Measurements from ENCODE around the gene ANKRD27.
"Not testable (repeated sequence)": the region's sequence is repeated elsewhere in the genome, so short reads cannot be mapped to it uniquely, and the experiment has no call there.

The ANKRD27 gene

DNA sequence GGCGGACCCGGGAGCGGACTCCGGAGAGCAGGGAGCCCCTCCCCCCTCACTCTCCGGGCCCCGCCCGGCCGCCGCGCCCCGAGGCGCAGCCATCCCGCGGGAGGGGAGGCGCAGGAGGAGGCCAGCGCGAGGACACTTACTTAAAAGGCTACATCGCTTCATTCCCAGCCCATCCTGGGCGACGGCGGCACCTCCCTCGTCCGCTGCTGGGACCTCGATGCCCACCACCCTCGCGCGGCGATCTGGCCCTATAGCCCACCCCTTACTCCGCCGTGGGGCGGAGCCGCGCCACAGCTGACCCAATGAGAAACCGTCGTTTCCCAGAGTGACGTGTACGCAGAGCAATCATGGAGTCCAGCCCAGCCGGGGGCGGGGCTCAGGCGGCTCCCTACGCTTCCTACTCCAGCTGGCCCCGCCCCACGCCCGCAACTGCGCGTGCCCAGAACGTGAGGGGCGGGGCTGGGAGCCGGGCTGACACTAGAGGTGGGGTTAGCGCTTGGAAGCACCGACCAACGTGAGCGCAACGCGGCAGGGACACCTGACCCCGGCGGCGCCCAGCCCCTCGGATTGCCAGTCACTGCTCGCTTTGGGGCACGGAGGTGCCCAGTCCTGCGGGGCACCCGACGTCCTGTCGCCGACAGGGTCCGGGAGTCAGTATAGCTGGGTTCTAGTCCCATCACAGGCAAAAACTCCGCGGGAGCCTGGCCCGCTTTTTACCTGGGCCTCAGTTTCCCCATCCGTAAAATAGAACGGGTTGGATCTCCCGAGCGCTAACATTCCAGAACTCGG, at the start of gene ANKRD27:
Gene ANKRD27 (minus strand): TSS at position 250 of the 789 bp plus-strand sequence. CDS start 16,165 bp downstream, outside the sequence.
- DNase-seq: peak; percentile 99

DNA sequence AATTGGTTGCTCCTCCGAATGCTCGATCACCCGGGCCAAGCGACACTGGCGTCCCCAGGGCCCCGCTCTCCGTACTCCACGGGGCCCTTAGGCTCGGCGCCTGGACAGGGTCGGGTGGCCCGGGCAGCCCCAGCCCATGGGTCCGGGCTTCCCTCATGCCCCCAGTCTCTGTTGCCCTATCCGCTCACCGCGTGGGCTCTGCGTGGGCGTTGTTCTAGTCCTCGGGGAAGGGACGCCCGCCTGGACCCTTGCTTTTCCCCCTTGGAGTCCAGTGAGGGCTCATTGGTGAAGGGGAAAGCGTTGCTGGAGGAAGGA, 45.9 kb upstream of the ANKRD27 start:
- no peak for DNase-seq

DNA sequence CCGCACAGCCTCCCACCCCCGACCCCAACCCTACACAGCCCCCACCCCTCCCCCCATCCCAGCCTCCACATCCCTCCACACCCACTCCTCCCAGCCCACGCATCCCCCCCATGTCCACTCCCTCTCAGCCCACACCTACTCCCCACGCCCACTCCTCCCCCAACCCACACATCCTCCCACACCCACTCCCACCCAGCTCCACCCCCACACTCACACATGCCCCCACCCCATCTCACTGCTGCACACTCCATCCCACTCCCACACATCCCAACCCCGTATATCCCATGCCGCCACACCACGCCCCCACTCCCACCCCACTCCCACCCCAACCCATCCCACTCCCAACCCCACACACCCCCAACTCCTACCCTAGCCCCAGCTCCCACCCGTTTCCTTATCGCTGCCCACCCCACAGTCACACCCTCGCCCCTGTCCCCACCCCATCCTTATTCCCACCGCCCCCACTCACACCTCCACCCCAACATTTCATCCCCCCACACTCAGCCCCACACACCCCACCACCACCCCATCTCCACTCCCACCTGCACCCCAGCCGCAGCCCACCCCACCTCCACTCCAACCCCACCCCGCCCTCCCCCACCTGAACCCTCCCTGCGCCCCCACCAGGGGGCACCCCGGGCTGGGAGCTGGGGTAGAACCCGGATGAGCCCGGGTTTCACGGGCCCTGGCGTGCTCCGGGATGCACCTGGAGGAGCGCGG, 45.4 kb upstream of the ANKRD27 start:
- DNase-seq: no peak

DNA sequence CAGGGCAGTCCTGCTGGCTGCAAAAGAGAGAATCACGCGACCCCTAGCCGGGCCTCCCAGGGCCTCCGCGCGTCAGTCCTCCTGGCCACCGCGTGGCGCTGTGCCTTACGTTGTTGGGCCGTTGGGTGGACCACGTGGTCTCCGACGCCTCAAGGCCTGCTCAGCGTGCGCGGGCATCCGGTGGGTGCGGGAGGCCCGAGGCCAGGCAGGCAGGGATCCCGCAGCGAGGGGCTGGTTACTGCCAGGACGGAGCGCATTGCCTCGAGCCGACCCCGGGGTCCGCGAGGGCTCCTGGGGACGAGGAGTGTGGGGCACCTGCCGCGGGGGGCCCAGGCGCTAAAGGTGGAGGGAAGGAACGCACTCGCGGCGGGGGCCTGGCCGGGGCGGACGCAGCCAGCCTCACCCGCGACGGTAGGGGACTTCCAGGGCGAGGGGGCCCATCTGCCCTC, 44.7 kb upstream of the ANKRD27 start, which contains the start of gene TDRD12:
Gene TDRD12 (plus strand): TSS at position 157 of the 449 bp plus-strand sequence. CDS start 306 bp downstream, outside the sequence.
- no peak for DNase-seq

GRCh38 chr19:32718286-32718685, 43.3 kb upstream of the ANKRD27 start:
- DNase-seq: peak; percentile 28

- DNase-seq: no peak
Observed at GRCh38 chr19:32717496-32717895, 42.5 kb upstream of the ANKRD27 start.

GRCh38 chr19:32716203-32716602, 41.2 kb upstream of the ANKRD27 start:
- not testable (repeated sequence) for DNase-seq

DNA sequence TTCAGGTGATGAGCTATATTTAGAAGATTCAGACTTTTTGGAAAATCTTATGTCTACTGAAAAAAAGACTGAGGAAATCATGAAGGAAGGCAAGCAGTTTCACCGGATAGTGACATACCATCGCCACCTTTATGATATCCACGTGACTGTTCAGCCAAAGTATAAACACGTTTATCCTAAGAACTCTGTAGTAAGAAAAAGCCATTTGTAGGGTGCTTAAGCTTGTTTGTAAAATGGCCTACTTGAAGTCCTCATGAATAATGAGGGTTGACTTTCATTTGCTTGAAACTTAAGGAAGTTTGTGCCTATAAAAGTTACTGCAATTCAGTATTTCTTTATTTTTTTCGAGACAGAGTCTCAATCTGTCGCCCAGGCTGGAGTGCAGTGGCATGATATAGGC, 36.8 kb upstream of the ANKRD27 start:
- DNase-seq: no peak

GRCh38 chr19:32709032-32709431, 34.1 kb upstream of the ANKRD27 start:
- DNase-seq: peak; percentile 46

DNA sequence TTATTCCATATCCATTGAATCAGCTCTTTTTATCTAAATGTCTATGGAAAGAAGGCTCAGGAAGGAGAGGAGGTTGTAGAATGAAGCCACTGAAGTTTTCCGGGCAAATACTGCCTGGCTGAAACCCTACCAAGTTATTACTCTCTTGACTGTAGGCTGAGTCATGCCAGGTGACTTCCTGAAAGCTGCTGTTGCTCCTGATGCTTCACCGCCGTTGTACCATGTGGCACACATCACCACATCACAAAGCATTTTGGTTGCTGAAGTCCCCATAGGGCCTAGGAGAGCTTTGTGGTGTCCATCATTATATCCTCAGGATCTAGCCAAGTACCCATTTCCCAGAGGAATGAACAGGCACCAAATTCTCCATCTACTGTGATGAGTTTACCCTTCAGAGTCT, 33.5 kb upstream of the ANKRD27 start:
- DNase-seq: peak; percentile 61

DNA sequence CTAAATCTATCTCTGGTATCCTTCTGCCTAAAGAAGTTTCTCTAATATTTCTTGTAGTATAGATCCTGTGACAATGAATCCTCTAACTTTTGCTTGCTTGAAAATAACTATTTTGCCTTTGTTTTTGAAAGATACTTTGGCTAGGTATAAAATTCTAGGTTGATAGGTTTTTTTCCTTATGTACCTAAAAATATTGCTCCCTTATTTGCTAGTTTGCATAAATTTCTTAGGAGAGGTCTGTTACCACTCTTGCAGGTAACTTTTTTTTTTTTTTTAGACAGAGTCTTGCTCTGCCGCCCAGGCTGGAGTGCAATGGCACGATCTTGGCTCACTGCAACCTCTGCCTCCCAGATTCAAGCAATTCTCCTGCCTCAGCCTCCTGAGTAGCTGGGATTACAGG, 29.0 kb upstream of the ANKRD27 start:
- not testable (repeated sequence) for DNase-seq

DNA sequence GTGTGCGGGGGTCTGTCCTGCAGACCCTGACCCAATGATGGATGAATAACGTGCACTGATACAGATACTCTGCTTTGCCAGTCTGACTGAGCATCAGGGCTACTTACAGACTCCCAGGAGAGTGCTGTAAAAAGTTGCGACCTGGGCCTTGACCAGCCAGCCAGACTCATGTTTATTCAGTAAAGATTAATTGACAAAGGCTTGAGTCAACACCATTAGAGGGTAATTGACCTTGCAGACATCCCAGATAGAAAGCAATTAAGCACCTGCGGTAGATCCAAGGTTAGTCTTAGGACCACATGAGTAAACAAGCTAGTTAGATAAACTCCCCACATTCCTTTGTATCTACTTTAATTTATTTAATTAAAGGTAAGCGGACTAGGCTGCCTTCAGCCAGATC, 27.0 kb upstream of the ANKRD27 start:
- DNase-seq: no peak

DNA sequence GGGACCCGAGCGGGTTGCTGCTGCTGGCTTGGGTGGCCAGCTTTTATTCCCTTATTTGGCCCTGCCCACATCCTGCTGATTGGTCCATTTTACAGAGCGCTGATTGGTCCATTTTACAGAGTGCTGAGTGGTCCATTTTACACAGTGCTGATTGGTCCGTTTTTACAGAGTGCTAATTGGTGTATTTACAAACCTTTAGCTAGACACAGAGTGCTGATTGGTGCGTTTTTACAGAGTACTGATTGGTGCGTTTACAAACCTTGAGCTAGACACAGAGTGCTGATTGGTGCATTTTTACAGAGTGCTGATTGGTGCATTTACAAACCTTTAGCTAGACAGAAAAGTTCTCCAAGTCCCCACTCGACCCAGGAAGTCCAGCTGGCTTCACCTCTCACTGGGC, 25.1 kb upstream of the ANKRD27 start:
- not testable (repeated sequence) for DNase-seq

GRCh38 chr19:32696771-32697170, 21.8 kb upstream of the ANKRD27 start:
- not testable (repeated sequence) for DNase-seq

- DNase-seq: peak; percentile 72
Observed at GRCh38 chr19:32695506-32695905, 20.5 kb upstream of the ANKRD27 start.

GRCh38 chr19:32694851-32695250, 19.9 kb upstream of the ANKRD27 start:
- not testable (repeated sequence) for DNase-seq

GRCh38 chr19:32694316-32694715, 19.3 kb upstream of the ANKRD27 start:
- not testable (repeated sequence) for DNase-seq

GRCh38 chr19:32693151-32694108, 18.4 kb upstream of the ANKRD27 start:
- DNase-seq: peak; percentile 79

- peak; percentile 52 for DNase-seq
Observed at GRCh38 chr19:32692727-32693061, 17.7 kb upstream of the ANKRD27 start.

GRCh38 chr19:32691952-32692726, 17.2 kb upstream of the ANKRD27 start:
- peak; percentile 70 for DNase-seq

DNA sequence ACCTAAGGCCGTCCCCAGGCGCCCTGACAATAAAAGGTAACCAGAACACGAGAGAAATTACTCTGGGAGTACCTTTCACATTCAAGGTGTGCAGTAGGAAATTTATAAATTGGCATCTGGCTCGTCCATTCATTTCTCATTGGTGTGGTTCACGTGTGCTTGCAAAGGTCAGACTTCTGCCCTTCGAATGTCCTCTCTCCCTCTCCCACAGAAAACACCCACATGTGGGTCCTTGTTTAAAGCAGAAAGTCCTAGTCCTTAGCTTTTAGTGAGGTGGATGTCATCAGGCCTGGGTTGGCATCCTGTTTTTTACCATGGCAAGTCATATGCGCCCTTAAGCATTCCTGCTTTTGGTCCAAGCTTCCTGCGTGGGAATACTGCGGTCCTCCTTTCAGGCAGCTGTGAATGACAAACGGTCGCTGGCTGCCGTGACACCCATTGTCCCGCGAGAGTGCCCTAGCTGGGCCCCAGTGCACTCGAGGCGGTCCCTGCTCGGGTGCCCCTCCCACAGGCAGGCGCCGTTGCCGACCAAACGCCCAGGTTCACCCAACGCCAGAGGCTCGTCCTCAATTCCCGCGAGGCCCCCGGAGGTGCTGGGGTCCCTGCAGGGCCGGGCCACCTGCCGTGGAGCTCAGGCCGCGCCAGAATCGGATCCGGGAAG, 16.4 kb upstream of the ANKRD27 start, which contains the start of gene NUDT19:
Gene NUDT19 (plus strand): TSS at position 531 of the 661 bp plus-strand sequence. CDS start 140 bp downstream, outside the sequence.
- DNase-seq: peak; percentile 94
